ENCODE results near the gene PIEZO2. TPM values are rescaled to one million over a fixed set of nuclear protein-coding genes. Genes with fewer than 3 reads are reported as not detected.
A peak's percentile ranks its signal among the peaks of the same experiment; 100 is the strongest.

PIEZO2 gene
- total and polyA plus RNA-seq, 7 donors, result 1.4 to 35.2 (median 25.1) TPM; not detected in 1

GRCh38 chr18:11009147-11009546 lies 140.2 kb downstream of the PIEZO2 start:
- DNase-seq, result no peak
- 85 to 94% methylated on average over 6 of the region's 6 CpGs for WGBS, 2 donors
- intact Hi-C loops (cut with DNase I), result no loop called here
- H3K36me3 ChIP-seq, result no peaks in the 10 kb centered on the region
- H3K4me1 ChIP-seq, result no peaks in the 10 kb centered on the region
- H3K27me3 ChIP-seq, result no peaks in the 10 kb centered on the region
- H3K27ac ChIP-seq, result no peak overlapping the region
- no peak for TF ChIP-seq POLR2AphosphoS5 (IDR thresholded peaks at IDR 0.05)
- TF ChIP-seq CTCF (IDR thresholded peaks at IDR 0.05), result no peak
- TF ChIP-seq EP300 (IDR thresholded peaks at IDR 0.05), result no peak
- no peak overlapping the region for H3K4me3 ChIP-seq
- no peaks in the 10 kb centered on the region for H3K9me3 ChIP-seq

- intact Hi-C loops (cut with DNase I), result no loop called here
- H3K27me3 ChIP-seq, result no peaks in the 10 kb centered on the region
- no peaks in the 10 kb centered on the region for H3K4me1 ChIP-seq
- TF ChIP-seq POLR2AphosphoS5 (IDR thresholded peaks at IDR 0.05) (no peak), CTCF (IDR thresholded peaks at IDR 0.05) (no peak)
- H3K27ac ChIP-seq, result no peak overlapping the region
- DNase-seq, result no peak
- 70 to 80% methylated on average over 3 of the region's 3 CpGs for WGBS, 2 donors
- H3K36me3 ChIP-seq, result no peaks in the 10 kb centered on the region
- no peaks in the 10 kb centered on the region for H3K9me3 ChIP-seq
- H3K4me3 ChIP-seq, result no peak overlapping the region
These were observed 140.9 kb downstream of the PIEZO2 start for GRCh38 chr18:11008505-11008904.

GRCh38 chr18:11005528-11005927 lies 143.8 kb downstream of the PIEZO2 start:
- intact Hi-C loops (cut with DNase I), result no loop called here
- WGBS, 2 donors, result 46 to 74% methylated on average over 5 of the region's 5 CpGs
- Histone ChIP-seq H3K4me3 (no peak overlapping the region), H3K27me3 (no peaks in the 10 kb centered on the region), H3K4me1 (no peaks in the 10 kb centered on the region), H3K36me3 (no peaks in the 10 kb centered on the region), H3K9me3 (no peaks in the 10 kb centered on the region), H3K27ac (no peak overlapping the region)
- DNase-seq, result peak; percentile 90
- TF ChIP-seq EP300 (IDR thresholded peaks at IDR 0.05) (no peak), POLR2A (IDR thresholded peaks at IDR 0.05) (no peak), CTCF (IDR thresholded peaks at IDR 0.05) (no peak), POLR2AphosphoS5 (IDR thresholded peaks at IDR 0.05) (peak; percentile 35 to 57 (median 46))

GRCh38 chr18:11004951-11005350 lies 144.4 kb downstream of the PIEZO2 start:
- TF ChIP-seq CTCF (IDR thresholded peaks at IDR 0.05) (no peak), POLR2A (IDR thresholded peaks at IDR 0.05) (no peak), EP300 (IDR thresholded peaks at IDR 0.05) (no peak), POLR2AphosphoS5 (IDR thresholded peaks at IDR 0.05) (no peak)
- H3K9me3 ChIP-seq, result no peaks in the 10 kb centered on the region
- no peaks in the 10 kb centered on the region for H3K36me3 ChIP-seq
- DNase-seq, result no peak
- H3K4me3 ChIP-seq, result no peak overlapping the region
- intact Hi-C loops (cut with DNase I), result no loop called here
- H3K27me3 ChIP-seq, result no peaks in the 10 kb centered on the region
- no peak overlapping the region for H3K27ac ChIP-seq
- no peaks in the 10 kb centered on the region for H3K4me1 ChIP-seq

- Histone ChIP-seq H3K27ac (no peak overlapping the region), H3K36me3 (no peaks in the 10 kb centered on the region), H3K9me3 (no peaks in the 10 kb centered on the region), H3K27me3 (no peaks in the 10 kb centered on the region), H3K4me1 (no peaks in the 10 kb centered on the region), H3K4me3 (no peak overlapping the region)
- intact Hi-C loops (cut with DNase I), result no loop called here
- 61 to 74% methylated on average over 4 of the region's 4 CpGs for WGBS, 2 donors
- no peak for TF ChIP-seq POLR2A (IDR thresholded peaks at IDR 0.05)
- TF ChIP-seq EP300 (IDR thresholded peaks at IDR 0.05), result no peak
- no peak for TF ChIP-seq CTCF (IDR thresholded peaks at IDR 0.05)
- no peak for TF ChIP-seq POLR2AphosphoS5 (IDR thresholded peaks at IDR 0.05)
- no peak for DNase-seq
These were observed 145.1 kb downstream of the PIEZO2 start for GRCh38 chr18:11004294-11004693.
